ENCODE data around the gene C1orf198.
"Not testable (repeated sequence)": the region's sequence is repeated elsewhere in the genome, so short reads cannot be mapped to it uniquely, and the experiment has no call there.

The C1orf198 gene

GRCh38 chr1:230861489-230861888, 6.8 kb downstream of the C1orf198 start:
- no peak for DNase-seq (ENCODE audit: low read depth in 1 of 2, low spot score in 1 of 2)

GRCh38 chr1:230860617-230861384, 7.5 kb downstream of the C1orf198 start:
- DNase-seq (ENCODE audit: low read depth in 1 of 2, low spot score in 1 of 2): no peak

DNA sequence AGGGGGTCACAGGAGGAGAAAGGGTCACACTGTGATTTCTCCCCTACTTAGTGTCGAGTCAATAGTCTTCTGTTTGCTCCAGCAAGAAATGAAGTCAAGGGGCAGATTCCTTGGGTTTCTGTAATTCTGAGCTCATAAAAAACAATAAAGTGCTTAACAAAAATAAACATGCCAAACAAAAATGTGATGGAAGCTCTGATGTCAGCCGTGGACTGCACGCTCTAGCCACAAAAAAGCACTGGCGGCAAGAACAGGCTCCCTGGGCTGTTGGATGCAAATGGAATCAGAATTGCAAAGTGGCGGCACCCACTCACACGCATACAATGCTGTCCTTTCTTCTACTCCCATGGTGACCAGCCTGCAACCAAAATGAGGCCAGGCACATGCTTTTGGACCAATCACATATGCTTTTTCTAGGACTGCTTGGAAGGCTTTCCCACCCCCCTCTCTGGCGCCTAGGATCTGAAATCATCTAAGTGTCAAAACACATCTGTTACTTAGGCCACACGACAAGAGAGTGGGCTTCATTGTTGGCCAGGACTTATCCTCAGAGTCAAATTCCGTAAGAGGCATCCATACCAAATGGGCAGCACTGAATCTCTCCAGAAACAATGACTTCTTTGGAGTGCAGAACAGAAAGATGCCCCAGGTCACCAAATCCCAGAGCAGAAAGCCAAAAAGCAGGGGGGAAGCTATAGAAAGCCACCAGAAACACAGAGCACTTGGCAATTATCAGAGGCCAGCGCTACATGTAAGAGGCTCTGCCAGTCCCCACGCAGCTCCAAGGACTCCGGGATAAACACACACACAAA, 9.2 kb downstream of the C1orf198 start:
- DNase-seq (ENCODE audit: low read depth in 1 of 2, low spot score in 1 of 2): no peak

DNA sequence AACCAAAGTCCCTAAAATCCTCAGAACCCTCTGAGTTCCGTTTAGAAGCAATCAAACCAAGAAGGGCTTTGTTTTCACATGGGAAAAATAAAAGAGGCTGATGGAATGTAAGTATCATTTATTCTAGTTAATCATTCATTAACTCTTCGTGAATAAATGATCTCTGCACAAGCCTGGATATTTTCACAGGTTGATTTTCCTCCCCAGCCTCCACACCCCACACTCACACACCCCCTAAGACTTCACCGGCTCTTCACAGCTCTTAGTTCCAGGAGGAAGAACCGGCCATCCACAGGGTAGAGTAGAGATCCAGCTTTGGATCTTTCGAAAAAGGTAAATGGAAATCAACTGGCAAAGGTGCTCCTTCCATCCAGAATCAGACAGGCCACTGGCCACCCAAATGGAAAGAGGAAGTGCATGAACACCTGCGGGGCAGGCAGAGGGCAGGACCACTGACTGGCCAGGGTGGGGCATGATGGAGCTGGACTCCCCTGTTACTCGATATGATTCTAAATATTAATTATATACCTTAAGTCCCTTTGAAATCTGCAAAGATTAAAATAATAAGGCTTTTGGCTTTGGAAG, 10.0 kb downstream of the C1orf198 start:
- DNase-seq (ENCODE audit: low read depth in 1 of 2, low spot score in 1 of 2): no peak

- no peak for DNase-seq (ENCODE audit: low read depth in 1 of 2, low spot score in 1 of 2)
These were observed 10.5 kb downstream of the C1orf198 start for GRCh38 chr1:230857822-230858221.

DNA sequence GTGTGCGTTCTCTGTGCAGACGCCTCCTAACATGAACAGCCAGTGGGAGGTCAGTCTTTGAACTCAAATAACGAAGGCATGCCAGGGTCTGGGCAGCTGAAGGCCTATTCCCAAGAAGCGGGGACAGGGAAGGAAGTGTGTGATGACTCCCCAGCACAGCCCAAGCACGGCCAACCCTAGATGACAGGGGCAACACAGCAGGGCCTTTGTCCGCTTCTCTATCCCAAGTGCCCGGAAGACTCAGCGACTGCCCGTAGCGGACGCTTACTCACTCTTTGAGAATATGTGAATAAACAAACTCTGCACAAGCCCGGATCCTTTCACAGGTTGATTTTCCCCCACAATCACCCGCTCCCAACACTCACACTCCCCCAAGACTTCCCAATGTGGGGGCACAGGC, 11.2 kb downstream of the C1orf198 start:
- no peak for DNase-seq (ENCODE audit: low read depth in 1 of 2, low spot score in 1 of 2)

GRCh38 chr1:230855886-230856285, 12.4 kb downstream of the C1orf198 start:
- DNase-seq (ENCODE audit: low read depth in 1 of 2, low spot score in 1 of 2): no peak

GRCh38 chr1:230854423-230854822, 13.9 kb downstream of the C1orf198 start:
- no peak for DNase-seq (ENCODE audit: low read depth in 1 of 2, low spot score in 1 of 2)

DNA sequence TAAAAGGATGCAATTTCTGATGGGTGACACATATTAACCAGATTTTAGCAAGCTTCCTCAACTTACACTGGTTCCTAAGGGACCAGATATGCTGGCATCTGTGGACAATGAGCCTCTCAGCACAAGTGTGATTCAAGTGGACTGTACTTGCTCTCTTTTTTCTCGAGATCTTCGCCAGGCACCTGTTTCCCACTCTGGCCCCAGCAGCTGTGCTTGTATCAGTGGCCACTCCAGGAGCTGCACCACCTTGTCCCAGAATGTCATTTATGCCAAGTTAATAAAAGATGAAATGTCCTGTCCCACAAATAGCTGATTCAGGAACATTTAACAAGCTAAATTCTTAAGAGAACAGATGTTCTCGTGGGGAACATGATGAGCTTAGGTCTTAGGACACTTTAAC, 14.6 kb downstream of the C1orf198 start:
- no peak for DNase-seq (ENCODE audit: low read depth in 1 of 2, low spot score in 1 of 2)

DNA sequence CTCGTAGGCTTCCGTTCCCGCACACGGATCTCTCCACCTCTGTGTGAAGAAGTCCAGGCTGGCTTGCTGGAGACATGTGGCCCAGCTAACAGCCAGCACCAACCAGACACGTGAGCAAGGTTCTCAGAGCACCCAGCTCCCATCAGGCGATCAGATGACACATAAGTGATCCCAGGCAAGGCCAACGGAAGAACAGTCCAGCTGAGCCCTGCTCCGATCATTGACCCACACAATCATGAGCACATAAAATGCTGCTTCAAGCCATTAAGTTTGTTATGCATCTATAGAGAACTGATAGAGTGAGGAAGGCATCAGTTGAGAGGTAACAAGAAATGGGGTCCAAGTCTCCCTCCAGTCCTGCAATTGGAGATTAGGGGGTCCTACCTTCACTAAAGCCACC, 15.4 kb downstream of the C1orf198 start:
- DNase-seq (ENCODE audit: low read depth in 1 of 2, low spot score in 1 of 2): no peak

GRCh38 chr1:230851291-230851691, 17.0 kb downstream of the C1orf198 start:
- DNase-seq (ENCODE audit: low read depth in 1 of 2, low spot score in 1 of 2): no peak

DNA sequence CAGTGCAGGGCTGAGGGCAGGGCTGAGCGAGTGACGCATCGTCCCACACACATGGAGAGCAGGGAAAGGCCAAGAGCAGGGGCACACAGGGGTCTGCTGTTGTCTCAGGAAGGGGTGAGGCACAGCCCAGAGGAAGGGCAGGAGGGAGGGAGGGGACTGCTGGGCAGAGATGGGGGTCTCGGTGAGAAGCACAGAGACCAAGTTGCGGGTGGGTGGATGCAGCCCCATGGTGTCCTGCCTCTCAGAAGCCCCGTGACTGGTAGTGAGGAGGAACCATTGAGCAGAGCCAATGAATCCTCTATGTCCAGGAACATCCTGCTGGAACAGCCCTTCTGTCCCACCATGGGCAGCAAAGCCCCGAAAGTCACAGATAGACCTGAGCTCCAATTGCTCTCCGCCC, 17.8 kb downstream of the C1orf198 start:
- DNase-seq (ENCODE audit: low read depth in 1 of 2, low spot score in 1 of 2): no peak

DNA sequence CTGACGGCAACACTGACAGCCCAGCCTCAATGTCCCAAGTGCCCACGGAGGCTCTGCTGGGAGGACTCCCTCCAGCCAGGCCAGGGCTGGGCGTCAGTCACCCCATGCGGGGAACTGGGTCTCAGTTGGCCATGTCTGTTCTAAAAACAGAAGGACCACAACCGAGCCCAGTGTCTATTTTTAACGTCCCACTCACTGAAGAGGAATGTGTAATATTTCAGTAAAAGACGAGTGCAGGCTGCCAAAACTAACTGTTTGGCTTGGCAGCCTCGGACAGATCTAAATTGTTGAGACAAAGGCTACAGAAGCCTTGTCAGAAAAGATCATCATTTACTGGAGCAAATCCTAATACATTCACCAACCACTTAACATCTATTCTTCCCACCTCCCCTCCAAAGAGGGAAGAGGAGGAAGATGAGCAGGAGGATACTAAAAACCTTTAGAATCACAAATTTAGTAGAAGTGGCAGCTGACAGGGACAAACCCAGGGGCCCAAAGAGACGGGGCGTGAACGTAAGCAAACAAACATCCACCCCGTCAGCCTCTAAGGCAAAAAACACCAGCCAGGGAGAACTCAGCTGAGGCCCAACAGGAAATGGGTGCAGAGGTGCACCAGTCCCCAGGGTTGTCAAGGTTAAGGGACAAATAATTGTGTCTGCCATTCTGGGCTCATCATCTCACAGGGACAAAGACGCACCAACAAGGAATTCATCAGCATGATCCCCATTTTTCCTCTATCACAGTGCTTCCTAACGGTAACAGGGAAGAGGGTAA, 18.7 kb downstream of the C1orf198 start:
- no peak for DNase-seq (ENCODE audit: low read depth in 1 of 2, low spot score in 1 of 2)

- no peak for DNase-seq (ENCODE audit: low read depth in 1 of 2, low spot score in 1 of 2)
These were observed 20.1 kb downstream of the C1orf198 start for GRCh38 chr1:230848235-230848634.

DNA sequence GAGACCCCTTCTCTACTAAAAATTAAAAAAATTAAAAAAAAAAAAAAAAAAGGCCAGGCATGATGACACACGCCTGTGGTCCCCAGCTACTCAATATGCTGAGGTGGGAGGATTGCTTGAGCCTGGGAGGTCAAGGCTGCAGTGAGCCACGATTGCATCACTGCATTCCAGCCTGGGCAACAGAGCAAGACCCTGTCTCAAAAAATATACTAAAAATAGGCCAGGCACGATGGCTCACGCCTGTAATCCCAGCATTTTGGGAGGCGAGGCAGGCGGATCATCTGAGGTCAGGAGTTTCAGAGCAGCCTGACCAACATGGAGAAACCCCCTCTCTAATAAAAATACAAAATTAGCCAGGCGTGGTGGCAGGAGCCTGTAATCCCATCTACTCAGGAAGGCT, 23.1 kb downstream of the C1orf198 start:
- not testable (repeated sequence) for DNase-seq (ENCODE audit: low read depth in 1 of 2, low spot score in 1 of 2)

DNA sequence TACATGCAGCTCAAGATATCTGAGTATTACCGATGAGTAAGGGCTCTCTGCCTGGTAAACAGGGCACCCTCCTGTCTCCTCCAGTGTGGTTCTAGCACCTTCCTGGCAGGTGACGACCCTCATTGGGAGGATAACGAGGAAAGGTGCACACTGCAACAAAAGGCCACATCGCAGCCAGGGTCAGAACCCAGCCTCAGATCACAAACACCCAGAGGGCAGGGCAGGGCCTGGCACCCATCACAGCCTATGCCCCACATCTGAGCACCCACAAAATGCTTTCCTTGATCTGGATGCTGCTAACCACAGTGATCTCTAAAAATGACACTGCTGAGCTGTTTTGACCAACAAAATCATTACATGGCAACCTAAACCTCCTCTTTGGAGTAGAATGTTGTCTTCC, 23.8 kb downstream of the C1orf198 start:
- DNase-seq (ENCODE audit: low read depth in 1 of 2, low spot score in 1 of 2): no peak

GRCh38 chr1:230843503-230844309, 24.6 kb downstream of the C1orf198 start:
- no peak for DNase-seq (ENCODE audit: low read depth in 1 of 2, low spot score in 1 of 2)

DNA sequence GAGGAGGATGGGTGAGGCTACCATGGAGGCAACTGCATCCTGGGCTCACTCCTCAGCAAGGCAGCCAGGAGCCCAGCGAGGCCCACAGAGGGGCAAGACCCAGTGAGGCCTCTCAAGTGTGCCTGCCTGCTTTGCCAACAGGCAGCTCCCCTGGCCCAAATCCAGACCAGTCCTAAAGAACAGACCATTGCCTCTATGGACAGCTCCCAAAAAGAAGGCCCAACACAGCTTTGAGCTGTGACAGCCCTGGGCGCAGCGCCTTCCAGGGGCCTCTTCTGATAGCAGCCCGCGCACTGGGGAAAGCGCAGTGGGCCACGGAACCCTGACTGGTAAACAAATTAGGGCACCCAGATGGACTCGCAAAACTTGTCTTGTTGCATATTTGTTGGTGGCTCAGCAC, 25.5 kb downstream of the C1orf198 start:
- no peak for DNase-seq (ENCODE audit: low read depth in 1 of 2, low spot score in 1 of 2)

DNA sequence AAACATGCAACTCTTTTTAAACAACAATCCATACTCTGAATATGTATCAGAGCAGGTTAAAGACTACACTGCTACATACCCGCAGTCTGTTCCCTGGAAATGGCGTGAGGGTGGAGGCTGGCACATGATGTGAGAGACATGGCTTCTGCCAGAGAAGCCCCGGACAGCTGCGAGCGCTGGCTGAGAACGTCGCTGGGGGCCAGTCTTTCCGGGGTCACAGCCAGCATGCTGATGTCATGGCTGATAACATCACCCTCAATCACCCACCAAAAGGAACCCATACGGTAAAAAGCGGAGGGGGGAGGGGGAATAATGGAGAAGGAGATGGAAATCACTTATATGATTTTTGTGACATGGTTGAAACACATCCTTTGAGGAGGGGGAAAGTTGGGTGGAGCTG, 29.1 kb downstream of the C1orf198 start:
- no peak for DNase-seq (ENCODE audit: low read depth in 1 of 2, low spot score in 1 of 2)

GRCh38 chr1:230836793-230837192, 31.5 kb downstream of the C1orf198 start:
- DNase-seq (ENCODE audit: low read depth in 1 of 2, low spot score in 1 of 2): no peak

DNA sequence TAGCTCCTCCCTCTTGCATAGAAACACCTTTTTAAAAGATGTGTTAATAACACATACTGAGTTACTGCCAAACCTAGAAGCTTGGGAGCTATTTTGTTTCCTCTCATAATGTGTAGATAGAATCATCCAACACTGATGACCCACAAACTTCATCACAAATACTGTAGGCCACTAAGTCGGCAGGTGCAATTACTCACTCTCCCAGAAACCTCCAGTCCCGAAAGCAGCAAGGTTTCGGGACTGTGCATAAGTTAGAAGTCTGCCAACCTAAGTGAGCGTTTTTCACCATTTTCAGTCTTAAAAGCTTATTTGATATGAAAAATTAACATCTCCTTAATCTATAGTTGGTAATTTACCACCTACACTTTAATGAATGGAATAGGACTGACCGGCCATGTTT, 32.0 kb downstream of the C1orf198 start:
- DNase-seq (ENCODE audit: low read depth in 1 of 2, low spot score in 1 of 2): no peak
